ENCODE results near the gene SKIC8. TPM values are rescaled to one million over a fixed set of nuclear protein-coding genes. Genes with fewer than 3 reads are reported as not detected.

SKIC8 gene
- total RNA-seq, 2 experiments from 2014 or later: 59.8 to 66.8 TPM

DNA sequence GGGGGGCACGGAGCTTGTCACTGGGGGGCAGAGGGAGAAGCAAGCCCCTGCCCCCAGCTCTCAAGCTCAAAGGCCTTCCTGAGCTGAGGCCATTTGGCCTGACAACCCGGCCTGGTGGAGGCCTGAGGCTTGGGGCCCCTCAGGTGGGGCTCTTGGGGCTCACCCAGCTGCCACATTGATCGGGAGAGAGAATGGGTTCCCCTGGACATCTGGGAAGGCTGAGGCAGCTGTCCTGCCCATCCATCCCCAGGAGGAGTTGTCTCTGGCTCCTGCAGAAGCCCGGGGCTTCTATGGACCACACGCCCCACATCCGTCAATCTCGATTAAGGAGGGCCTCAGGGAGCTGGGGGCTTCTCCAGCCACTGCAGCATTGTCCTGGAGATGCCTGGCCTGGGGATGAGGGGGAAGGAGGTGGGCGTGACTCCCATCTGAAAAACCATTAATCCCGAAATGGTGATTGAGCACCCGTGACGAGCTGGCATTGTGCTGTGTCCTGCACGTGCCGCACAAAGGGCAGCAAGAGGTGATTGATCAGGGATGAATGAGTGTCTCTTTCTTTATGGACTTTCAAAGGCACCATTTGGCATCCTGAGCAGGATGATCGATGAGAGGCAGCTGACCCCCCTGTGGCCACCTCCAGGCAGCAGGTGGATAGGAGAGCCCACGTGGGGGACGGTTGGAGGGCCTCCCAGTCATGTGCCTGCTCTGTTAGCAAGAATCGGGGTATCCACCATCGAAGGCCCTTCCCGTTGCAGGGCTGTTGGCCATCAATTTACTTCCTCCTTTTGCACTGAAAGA, 23.5 kb upstream of the SKIC8 start:
- no peaks in the 10 kb centered on the region for H4K20me1 ChIP-seq (ENCODE audit: insufficient read depth, low read length)
- TF ChIP-seq CTCF (conservative IDR thresholded peaks at IDR 0.05; ENCODE audit: low read length) (no peak), EZH2phosphoT487 (IDR thresholded peaks at IDR 0.05; ENCODE audit: borderline replicate concordance, low read depth, low read length) (no peak)
- no peak overlapping the region for H3K4me2 ChIP-seq (ENCODE audit: low read length)
- intact Hi-C loops (cut with micrococcal nuclease; ENCODE audit: unreplicated experiment): no loop called here
- no peak overlapping the region for H2AFZ ChIP-seq (ENCODE audit: low read length)
- CTCF ChIA-PET (ENCODE audit: unreplicated experiment): no interaction called here
- POLR2A ChIA-PET: no interaction called here
- BruUV-seq (replicated peaks): no TSS peak
- no peak overlapping the region for H3K4me3 ChIP-seq (ENCODE audit: low read depth, low read length, poor library complexity, severe bottlenecking)
- no peaks in the 10 kb centered on the region for H3K36me3 ChIP-seq (ENCODE audit: insufficient read depth, low read length)
- H3K79me2 ChIP-seq (ENCODE audit: insufficient read depth, low read depth, low read length): no peaks in the 10 kb centered on the region
- H3K9me2 ChIP-seq (ENCODE audit: insufficient read depth, low read length): no peaks in the 10 kb centered on the region
- no peaks in the 10 kb centered on the region for H3K4me1 ChIP-seq (ENCODE audit: insufficient read depth, low read length, poor library complexity, severe bottlenecking)
- DNase-seq (ENCODE audit: low spot score): no peak
- no peak overlapping the region for H3K27ac ChIP-seq (ENCODE audit: low read depth, low read length, poor library complexity, severe bottlenecking)
- no peaks in the 10 kb centered on the region for H3K9me3 ChIP-seq (ENCODE audit: low read length)

GRCh38 chr15:78322243-78322642, 22.8 kb upstream of the SKIC8 start:
- intact Hi-C loops (cut with micrococcal nuclease; ENCODE audit: unreplicated experiment): no loop called here
- H3K4me2 ChIP-seq (ENCODE audit: low read length): no peak overlapping the region
- H3K36me3 ChIP-seq (ENCODE audit: insufficient read depth, low read length): no peaks in the 10 kb centered on the region
- no peak for TF ChIP-seq EZH2phosphoT487 (IDR thresholded peaks at IDR 0.05; ENCODE audit: borderline replicate concordance, low read depth, low read length)
- TF ChIP-seq CTCF (conservative IDR thresholded peaks at IDR 0.05; ENCODE audit: low read length): no peak
- H4K20me1 ChIP-seq (ENCODE audit: insufficient read depth, low read length): no peaks in the 10 kb centered on the region
- H3K4me1 ChIP-seq (ENCODE audit: insufficient read depth, low read length, poor library complexity, severe bottlenecking): no peaks in the 10 kb centered on the region
- no peaks in the 10 kb centered on the region for H3K79me2 ChIP-seq (ENCODE audit: insufficient read depth, low read depth, low read length)
- H2AFZ ChIP-seq (ENCODE audit: low read length): no peak overlapping the region
- CTCF ChIA-PET (ENCODE audit: unreplicated experiment): no interaction called here
- no peak overlapping the region for H3K4me3 ChIP-seq (ENCODE audit: low read depth, low read length, poor library complexity, severe bottlenecking)
- DNase-seq (ENCODE audit: low spot score): no peak
- POLR2A ChIA-PET: no interaction called here
- no peak overlapping the region for H3K27ac ChIP-seq (ENCODE audit: low read depth, low read length, poor library complexity, severe bottlenecking)
- no TSS peak for BruUV-seq (replicated peaks)
- no peaks in the 10 kb centered on the region for H3K9me2 ChIP-seq (ENCODE audit: insufficient read depth, low read length)
- no peaks in the 10 kb centered on the region for H3K9me3 ChIP-seq (ENCODE audit: low read length)

DNA sequence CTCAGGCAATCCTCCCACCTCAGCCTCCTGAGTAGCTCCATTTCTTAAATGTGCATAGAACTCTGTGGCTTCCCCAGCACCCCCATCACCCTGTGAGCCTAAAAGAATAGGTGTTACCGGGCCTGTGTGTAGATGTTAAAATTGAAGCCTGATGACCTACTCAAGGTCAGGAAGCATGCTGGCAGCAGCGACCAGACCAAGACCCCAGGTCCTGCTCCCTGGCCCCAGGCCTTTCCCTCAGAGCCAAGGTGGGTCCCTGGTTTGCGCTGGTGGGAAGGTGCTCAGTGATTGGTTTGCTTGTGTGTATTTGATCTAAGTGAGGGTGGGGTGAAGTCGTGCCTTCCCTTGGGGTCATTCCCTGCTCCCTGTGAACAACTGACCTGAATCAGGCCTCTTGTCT, 22.4 kb upstream of the SKIC8 start:
- H3K27ac ChIP-seq (ENCODE audit: low read depth, low read length, poor library complexity, severe bottlenecking): no peak overlapping the region
- BruUV-seq (replicated peaks): no TSS peak
- ChIA-PET POLR2A (no interaction called here), CTCF (ENCODE audit: unreplicated experiment) (no interaction called here)
- H3K4me2 ChIP-seq (ENCODE audit: low read length): no peak overlapping the region
- no peak overlapping the region for H3K4me3 ChIP-seq (ENCODE audit: low read depth, low read length, poor library complexity, severe bottlenecking)
- no peaks in the 10 kb centered on the region for H3K9me2 ChIP-seq (ENCODE audit: insufficient read depth, low read length)
- H4K20me1 ChIP-seq (ENCODE audit: insufficient read depth, low read length): no peaks in the 10 kb centered on the region
- DNase-seq (ENCODE audit: low spot score): no peak
- TF ChIP-seq CTCF (conservative IDR thresholded peaks at IDR 0.05; ENCODE audit: low read length) (no peak), EZH2phosphoT487 (IDR thresholded peaks at IDR 0.05; ENCODE audit: borderline replicate concordance, low read depth, low read length) (no peak)
- H3K36me3 ChIP-seq (ENCODE audit: insufficient read depth, low read length): no peaks in the 10 kb centered on the region
- no peak overlapping the region for H2AFZ ChIP-seq (ENCODE audit: low read length)
- H3K9me3 ChIP-seq (ENCODE audit: low read length): no peaks in the 10 kb centered on the region
- H3K79me2 ChIP-seq (ENCODE audit: insufficient read depth, low read depth, low read length): no peaks in the 10 kb centered on the region
- no peaks in the 10 kb centered on the region for H3K4me1 ChIP-seq (ENCODE audit: insufficient read depth, low read length, poor library complexity, severe bottlenecking)
- intact Hi-C loops (cut with micrococcal nuclease; ENCODE audit: unreplicated experiment): no loop called here

All from OCI-LY7 (cell line).